ENCODE measurements around the gene SLC5A6.

Gene SLC5A6

DNA sequence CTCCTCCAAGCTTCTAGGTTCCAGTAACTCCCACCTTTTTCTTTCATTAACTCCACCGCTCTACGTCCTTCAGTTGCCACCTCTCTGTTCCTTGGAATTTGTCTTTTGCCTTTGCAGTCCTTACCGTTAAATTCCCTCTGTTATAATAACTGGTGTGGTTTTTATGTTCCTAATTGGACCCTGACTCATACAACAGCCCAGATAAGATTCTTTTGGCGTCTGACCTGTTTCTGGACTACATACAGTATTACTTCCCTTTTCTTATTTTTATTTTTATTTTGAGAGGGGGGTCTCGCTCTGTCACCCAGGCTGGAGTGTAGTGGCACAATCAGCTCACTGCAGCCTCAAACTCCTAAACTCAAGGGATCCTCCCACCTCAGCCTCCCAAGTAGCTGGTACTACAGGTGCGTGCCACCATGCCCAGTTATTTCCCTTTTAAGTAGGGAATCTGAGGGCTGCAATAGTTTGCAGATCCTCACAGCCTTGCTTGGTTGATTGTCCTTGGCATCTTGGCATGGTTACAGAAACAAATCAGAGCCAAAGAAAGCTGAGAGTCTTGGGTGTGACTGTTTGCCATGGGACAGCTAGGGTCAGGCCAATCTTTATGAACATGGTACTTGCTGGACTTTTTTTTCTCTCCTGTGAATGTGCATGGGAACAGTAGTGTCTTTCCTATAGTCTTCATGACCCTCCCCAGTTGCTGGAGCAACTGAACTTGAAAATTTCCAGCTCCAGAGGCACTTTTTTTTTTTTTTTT, 41.3 kb downstream of the SLC5A6 start:
- DNase-seq, result no peak

DNA sequence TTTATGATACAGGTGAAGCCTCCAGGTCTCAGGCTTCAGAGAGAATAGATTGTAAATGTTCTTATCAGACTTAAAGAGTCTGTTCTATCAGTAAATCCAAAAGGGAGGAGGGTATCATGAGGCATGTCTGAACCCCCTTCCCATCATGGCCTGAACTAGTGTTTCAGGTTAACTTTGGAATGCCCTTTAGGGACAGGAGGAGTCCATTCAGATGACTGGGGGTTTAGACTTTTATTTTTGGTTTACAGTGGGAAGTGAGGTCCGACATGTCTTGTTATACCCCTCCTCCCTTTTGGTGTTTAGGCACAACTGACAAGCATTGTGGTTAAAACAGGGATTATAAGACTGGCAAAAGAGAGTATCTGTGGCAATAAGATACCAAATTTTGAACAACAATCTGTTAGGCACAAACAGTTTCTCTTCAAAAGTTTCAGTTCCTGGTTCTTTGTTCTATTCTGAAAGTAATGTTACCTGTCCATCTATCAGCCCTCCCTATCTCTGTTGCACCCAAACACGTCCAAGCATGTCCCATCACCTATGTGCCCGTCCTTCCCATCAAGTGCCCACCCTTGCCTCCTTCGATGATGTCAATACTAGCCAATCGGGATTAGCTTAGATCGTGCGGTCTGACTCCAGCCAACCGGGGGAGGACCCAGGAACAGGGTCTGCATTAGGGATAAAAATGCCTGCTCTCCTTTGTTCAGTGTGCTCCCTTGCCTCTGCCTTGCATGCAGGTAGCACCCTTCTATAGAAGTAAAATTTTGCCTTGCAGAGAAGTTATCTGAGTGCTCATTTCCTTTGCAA, 46.9 kb downstream of the SLC5A6 start:
- DNase-seq, result no peak

DNA sequence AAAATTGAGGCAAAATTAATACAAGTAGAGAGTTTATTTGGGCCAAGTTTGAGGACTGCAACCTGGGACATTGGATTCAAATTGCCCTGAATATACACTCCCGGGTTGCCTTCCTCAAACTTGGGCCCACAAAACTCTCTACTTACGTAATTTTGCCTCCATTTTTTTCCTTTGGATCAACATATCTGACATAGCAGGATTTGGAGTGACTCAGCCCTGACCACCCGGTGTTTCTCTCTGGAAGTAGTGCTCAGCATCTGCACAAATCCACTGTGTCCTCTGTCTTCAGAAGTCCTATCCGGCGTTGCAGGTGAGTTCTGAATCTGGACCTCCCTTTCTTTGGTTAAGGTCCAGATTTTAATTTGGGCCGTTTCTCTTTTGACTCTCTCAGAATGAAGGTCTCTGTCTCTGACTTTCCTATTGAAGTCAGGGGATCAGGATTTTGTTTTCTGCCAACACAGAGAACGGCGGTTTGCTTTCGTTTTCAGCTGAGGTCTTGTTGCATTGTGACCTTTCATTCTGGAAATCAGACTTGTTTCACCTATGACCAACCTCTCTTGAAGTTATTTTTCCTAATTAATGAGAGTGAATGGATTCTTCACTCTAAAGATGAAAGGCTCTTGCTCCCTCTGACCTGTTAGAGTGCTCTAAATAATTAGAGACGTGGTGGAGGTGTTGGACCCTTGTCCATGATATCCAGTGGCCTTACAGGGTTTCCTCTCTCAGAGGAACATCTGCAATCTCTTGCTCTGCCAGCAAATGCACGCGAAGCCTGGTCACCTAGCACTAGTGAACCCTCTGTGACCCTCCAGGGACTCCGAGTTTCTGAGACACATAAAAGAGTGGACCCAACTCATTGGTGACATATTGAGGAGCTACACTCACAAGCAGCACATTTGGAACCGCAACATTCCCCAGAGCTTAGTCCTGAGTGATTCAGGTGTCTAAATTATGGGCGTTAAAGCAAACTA, 49.6 kb downstream of the SLC5A6 start:
- peak; percentile 23 for DNase-seq

DNA sequence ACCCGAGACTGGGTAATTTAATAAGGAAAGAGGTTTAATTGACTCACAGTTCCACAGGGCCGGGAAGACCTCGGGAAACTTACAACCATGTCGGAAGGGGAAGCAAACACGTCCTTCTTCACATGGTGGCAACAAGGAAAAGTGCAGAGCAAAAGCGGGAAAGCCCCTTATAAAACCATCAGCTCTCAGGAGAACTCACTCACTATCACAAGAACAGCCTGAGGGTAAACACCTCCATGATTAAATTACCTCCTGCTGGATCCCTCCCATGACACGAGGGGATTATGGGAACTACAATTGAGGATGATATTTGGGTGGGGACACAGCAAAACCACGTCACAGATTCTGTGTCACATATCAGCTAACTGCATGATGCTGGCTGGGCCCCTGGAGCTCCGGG, 51.9 kb downstream of the SLC5A6 start:
- DNase-seq, result no peak

DNA sequence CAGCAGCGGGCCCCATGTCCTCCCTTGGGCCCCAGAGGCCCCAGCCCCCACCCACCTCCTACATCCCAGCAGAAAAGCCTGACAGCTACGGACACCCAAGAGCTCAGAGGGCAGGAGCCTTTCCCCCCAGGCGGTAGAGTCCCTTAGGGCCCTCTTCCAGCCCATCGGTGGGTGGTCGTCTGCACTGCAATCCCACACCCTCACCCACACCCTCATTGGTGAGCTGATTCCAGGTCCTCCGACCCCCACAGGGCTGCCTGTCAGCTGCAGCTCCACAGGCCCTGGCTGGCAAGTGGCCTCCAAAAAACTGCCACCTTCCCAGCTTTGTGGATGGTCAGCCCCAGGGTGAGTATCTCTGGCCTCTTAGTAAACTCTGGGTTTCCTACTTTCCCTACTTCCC, 52.8 kb downstream of the SLC5A6 start:
- no peak for DNase-seq

DNA sequence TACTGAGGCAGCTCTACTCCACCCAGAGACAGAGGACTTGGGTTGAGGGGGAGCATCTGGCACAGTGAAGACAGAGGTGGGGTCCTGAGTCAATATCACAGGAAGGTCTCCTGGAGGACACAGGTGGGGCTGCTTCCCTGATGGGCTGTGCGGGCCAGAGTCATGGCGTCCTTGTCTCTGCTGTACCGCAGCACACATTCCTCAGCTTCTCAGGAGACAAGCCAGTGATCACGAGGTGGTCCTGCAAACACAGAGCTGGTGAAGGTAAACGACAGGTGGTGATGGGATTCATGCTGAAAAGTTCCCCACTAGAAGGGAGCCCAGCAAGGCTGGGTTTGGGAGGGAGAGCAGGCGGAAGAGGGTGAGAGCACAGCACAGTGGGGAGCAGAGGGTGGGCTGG, 53.6 kb downstream of the SLC5A6 start:
- DNase-seq, result no peak

DNA sequence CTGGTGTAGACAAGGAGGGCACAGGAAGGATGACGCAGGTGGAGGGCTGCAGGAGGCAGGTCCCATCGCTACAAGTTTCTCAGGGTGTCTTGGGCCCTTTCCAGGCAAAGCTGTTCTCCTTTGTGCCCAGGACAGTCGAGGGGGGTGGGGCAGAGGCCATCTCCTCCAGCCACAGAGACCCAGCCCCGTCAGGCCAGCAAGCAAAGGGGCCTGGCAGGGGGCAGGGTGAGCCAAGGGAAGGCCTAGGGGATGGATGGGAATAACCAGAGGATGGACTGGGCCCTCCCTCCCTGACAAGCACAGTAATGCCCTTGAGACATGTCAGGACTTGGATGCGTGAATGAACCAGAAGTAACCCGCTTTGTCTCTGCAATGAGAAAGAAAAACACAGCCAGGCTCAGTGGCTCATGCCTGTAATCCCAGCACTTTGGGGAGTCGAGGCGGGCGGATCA, 57.0 kb downstream of the SLC5A6 start:
- DNase-seq, result no peak

DNA sequence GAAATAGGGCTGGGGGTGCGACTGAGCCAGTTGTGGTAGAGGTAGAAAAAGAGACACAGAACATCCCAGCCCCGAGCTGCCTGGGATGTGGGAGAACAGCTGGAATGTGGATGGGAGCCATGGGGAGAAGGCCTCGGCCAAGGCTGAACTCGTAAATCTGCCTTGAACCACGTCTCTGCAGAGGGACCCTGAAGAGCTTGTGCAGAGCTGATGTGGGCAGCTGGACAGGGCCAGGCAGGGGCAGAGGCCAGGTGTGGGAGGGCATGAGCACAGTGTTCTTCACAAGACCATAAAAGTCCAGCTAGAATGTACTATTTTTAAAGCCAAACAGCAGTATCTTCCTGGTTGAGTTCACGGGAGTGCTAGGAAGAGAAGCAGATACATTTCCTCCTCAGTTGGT, 57.6 kb downstream of the SLC5A6 start:
- DNase-seq, result no peak

DNA sequence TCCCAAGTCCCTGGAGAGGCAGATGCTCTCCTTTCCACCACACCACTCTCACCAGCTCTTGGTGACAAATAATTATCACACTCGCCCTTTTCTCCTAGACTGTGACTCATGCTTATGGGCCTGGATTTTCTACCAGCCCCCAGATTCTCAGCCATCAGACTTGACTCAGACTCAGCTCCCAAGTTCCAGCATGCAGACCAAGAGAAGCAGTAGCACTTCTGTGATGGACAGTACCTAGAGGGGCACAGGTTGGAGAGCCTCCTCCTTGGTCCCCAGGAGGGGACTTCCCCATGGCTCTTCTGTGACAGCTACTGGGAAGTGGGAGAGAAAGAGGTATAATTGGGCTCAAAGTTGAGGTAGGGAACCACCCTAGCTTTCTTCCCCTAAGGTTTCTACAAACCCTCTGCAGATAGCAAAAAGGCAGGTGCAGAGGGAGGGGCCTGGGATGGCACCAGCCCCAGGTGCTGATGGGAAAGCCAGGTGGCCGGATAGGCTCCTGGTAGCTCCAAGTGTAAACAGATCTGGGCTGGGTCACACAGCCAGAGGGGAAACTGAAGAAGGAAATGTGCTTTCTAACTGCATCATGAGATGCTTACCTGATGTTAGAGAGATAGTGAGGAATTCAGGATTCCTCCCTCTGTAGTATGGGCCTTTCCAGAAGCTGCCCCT, 59.1 kb downstream of the SLC5A6 start:
- DNase-seq, result no peak

DNA sequence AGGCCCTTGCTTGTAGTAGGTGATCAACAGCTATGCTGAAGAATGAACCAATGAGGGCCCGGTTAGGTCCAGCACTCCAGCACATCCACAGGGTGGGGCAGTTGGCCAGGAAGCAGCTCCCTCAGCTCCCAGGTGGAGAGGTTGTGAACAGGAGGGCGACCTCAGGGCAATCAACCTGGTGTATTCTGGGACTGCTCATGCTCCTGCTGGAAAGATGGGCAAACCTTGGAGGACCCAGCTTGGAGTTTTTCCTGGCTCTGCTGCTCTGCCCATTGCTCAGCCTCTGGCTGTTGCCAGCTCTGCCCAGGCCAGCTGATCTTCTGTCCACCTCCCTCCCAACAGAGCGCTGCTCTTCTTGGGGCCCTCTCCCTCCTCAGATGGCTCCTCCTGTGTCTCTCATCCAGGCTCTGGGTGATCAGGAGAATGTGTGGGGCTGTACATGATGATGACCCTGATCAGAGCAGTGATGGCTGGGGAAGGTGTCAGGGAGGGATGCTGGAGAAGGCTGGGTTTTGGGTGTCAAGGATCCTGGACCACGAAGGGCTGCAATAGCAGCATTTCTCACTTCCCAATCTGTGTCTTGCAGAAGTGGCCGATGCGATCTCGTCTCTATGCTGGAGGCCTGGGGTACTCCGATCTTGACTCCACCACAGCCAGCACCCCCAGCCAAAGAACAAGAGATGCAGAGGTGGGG, 59.8 kb downstream of the SLC5A6 start:
- DNase-seq, result no peak

DNA sequence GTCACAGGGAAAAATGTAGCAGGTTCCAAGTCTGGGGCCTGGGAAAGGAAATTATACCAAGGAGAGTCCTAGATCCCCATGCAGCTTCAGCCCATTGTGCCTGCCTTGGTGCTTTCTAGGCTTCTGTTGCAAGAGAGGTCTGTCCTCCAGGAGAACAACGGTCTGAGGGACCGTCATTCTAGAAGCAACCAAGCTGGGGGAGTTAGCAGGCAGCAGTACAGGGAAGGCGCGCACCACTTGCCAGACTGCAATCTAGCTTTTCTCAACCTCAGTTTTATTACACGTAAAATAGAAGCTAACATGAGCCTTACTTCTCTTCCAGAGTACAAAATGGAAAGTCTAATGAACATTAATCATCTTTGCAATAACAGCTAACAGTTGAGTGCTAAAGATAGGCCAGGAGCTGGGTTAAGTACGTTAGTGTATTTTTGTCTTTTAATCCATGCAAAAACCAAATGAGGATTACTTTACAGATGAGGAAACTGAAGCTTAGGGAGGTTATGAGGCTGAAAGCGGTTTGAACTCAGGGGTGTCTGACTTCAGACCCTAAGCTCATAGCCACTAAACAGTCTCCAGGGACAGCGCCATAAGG, 61.3 kb downstream of the SLC5A6 start:
- no peak for DNase-seq
